IMR-90 (cell line): ENCODE results near the gene FAM89B. TPM values are rescaled to one million over a fixed set of nuclear protein-coding genes. Genes with fewer than 3 reads are reported as not detected.

Experiments used
- ATAC-seq: fragments of 200-7000 bp; cut with Tn5 transposase; 2 replicates; pipeline ENCODE4 v1.9.1; 2020; ENCODE audit warnings: low read depth, mild to moderate bottlenecking, moderate library complexity
- BruUV-seq: library from RNA; stranded (reverse); fragments of 400-500 nt; replicated peaks from 2 replicates; lab custom pipeline; 2021; lab: Mats Ljungman, UMichigan
- CTCF ChIA-PET: fragments of 300-600 bp; formaldehyde crosslinking; extraction: SDS; loops from one replicate; lab custom pipeline; 2021; ENCODE audit warnings: antibody characterized with exemption; lab: Yijun Ruan, JAX
- POLR2A ChIA-PET: fragments of 300-600 bp; sonication (Branson Sonifier 250); formaldehyde crosslinking; loops from one replicate; lab custom pipeline; 2022; ENCODE audit warnings: antibody characterized with exemption; ENCODE audit not compliant: unreplicated experiment; lab: Charles Lee
- DNase-seq: peaks from one replicate; pipeline ENCODE4 v3.0.0; 2013
- H2AFZ ChIP-seq: replicated peaks from 2 replicates; pipeline ENCODE3; 2013; ENCODE audit warnings: low read length, mild to moderate bottlenecking; ENCODE audit not compliant: poor library complexity
- H2AK5ac ChIP-seq: 2 replicates; pipeline ENCODE4 v1.6.1; 2013; ENCODE audit warnings: low read depth, low read length, inconsistent platforms
- H2AK9ac ChIP-seq: replicated peaks from 2 replicates; pipeline ENCODE3; 2013; ENCODE audit warnings: mild to moderate bottlenecking, low read depth, low read length, moderate library complexity; ENCODE audit not compliant: poor library complexity
- H2BK120ac ChIP-seq: 2 replicates; pipeline ENCODE4 v1.6.1; 2013; ENCODE audit warnings: low read depth, low read length, inconsistent platforms
- H2BK15ac ChIP-seq: 3 replicates; pipeline ENCODE4 v1.6.1; 2013; ENCODE audit warnings: low read depth, low read length, inconsistent platforms
- H2BK20ac ChIP-seq: 2 replicates; pipeline ENCODE4 v1.6.1; 2013; ENCODE audit warnings: low read depth, mild to moderate bottlenecking, inconsistent platforms, low read length, moderate library complexity
- H2BK5ac ChIP-seq: 2 replicates; pipeline ENCODE4 v1.6.1; 2013; ENCODE audit warnings: mild to moderate bottlenecking, low read depth, low read length, inconsistent platforms; ENCODE audit not compliant: poor library complexity, severe bottlenecking
- H3K14ac ChIP-seq: replicated peaks from 2 replicates; pipeline ENCODE4 v1.6.1; 2013; ENCODE audit warnings: low read depth, low read length, inconsistent platforms
- H3K18ac ChIP-seq: 2 replicates; pipeline ENCODE4 v1.6.1; 2013; ENCODE audit warnings: low read depth, low read length, control low read depth
- H3K23ac ChIP-seq: 2 replicates; pipeline ENCODE4 v1.6.1; 2013; ENCODE audit warnings: low read depth, low read length, inconsistent platforms
- H3K27ac ChIP-seq: 2 replicates; pipeline ENCODE4 v1.5.1; 2013; ENCODE audit warnings: mild to moderate bottlenecking, control low read depth, low read length; ENCODE audit not compliant: insufficient read depth
- H3K27me3 ChIP-seq: 2 replicates; pipeline ENCODE4 v1.6.1; 2013; ENCODE audit warnings: low read length; ENCODE audit not compliant: control insufficient read depth, insufficient read depth
- H3K36me3 ChIP-seq: 2 replicates; pipeline ENCODE4 v1.6.1; 2013; ENCODE audit warnings: low read length, mixed read lengths; ENCODE audit not compliant: control insufficient read depth, insufficient read depth
- H3K4ac ChIP-seq: 2 replicates; pipeline ENCODE4 v1.6.1; 2013; ENCODE audit warnings: low read depth, low read length, inconsistent platforms
- H3K4me1 ChIP-seq: 2 replicates; pipeline ENCODE4 v1.6.1; 2013; ENCODE audit warnings: low read length, mixed read lengths; ENCODE audit not compliant: control insufficient read depth, insufficient read depth
- H3K4me2 ChIP-seq: 2 replicates; pipeline ENCODE4 v1.6.1; 2013; ENCODE audit warnings: low read depth, mild to moderate bottlenecking, control low read depth, low read length, moderate library complexity
- H3K4me3 ChIP-seq: 2 replicates; pipeline ENCODE4 v1.5.1; 2013; ENCODE audit warnings: low read depth, mild to moderate bottlenecking, control low read depth, low read length, moderate library complexity; ENCODE audit not compliant: insufficient read depth
- H3K56ac ChIP-seq: 2 replicates; pipeline ENCODE4 v1.6.1; 2013; ENCODE audit warnings: low read length, inconsistent platforms; ENCODE audit not compliant: insufficient read depth; ENCODE audit errors: extremely low read depth
- H3K79me1 ChIP-seq, 2 experiments: 2 replicates each; pipeline ENCODE4 v1.6.1; 2013; ENCODE audit warnings: low read length in 2 of 2, inconsistent platforms in 1 of 2, low read depth in 1 of 2
- H3K9ac ChIP-seq: 2 replicates; pipeline ENCODE4 v1.6.1; 2013; ENCODE audit warnings: low read depth, low read length, control low read depth
- H3K9me1 ChIP-seq: 2 replicates; pipeline ENCODE4 v1.6.1; 2013; ENCODE audit warnings: low read length, inconsistent platforms; ENCODE audit not compliant: insufficient read depth
- H3K9me3 ChIP-seq: 2 replicates; pipeline ENCODE4 v1.6.1; 2013; ENCODE audit warnings: low read length; ENCODE audit not compliant: control insufficient read depth, insufficient read depth
- H4K20me1 ChIP-seq: 2 replicates; pipeline ENCODE4 v1.6.1; 2013; ENCODE audit warnings: low read length, inconsistent platforms; ENCODE audit not compliant: insufficient read depth
- H4K5ac ChIP-seq: 2 replicates; pipeline ENCODE4 v1.6.1; 2013; ENCODE audit warnings: mild to moderate bottlenecking, low read depth, low read length, control low read depth
- H4K8ac ChIP-seq, 2 experiments: 2 replicates each; pipeline ENCODE4 v1.6.1; 2013; ENCODE audit warnings: low read depth in 2 of 2, low read length in 2 of 2, control low read depth in 1 of 2, inconsistent platforms in 1 of 2
- H4K91ac ChIP-seq: 2 replicates; pipeline ENCODE4 v1.6.1; 2013; ENCODE audit warnings: low read depth, low read length, inconsistent platforms; ENCODE audit not compliant: insufficient read depth
- BHLHE40 ChIP-seq: fragments of 150-350 bp; IDR thresholded peaks from 2 replicates; pipeline ENCODE4 v1.6.1; 2016; ENCODE audit warnings: mild to moderate bottlenecking, low read depth, low read length
- CHD1 ChIP-seq: IDR thresholded peaks from 2 replicates; pipeline ENCODE4 v1.6.1; 2012; ENCODE audit warnings: low read depth, low read length, improper control_type of control experiment
- MAZ ChIP-seq: IDR thresholded peaks from 2 replicates; pipeline ENCODE4 v1.6.1; 2012; ENCODE audit warnings: low read depth, mild to moderate bottlenecking, low read length, improper control_type of control experiment, moderate library complexity, borderline replicate concordance
- MXI1 ChIP-seq: IDR thresholded peaks from 2 replicates; pipeline ENCODE4 v1.6.1; 2012; ENCODE audit warnings: low read depth, mild to moderate bottlenecking, low read length, moderate library complexity, borderline replicate concordance
- NFE2L2 ChIP-seq: fragments of 150-350 bp; IDR thresholded peaks from 2 replicates; pipeline ENCODE4 v1.6.1; 2016; ENCODE audit warnings: low read depth, mild to moderate bottlenecking, low read length
- RAD21 ChIP-seq: IDR thresholded peaks from 2 replicates; pipeline ENCODE4 v1.6.1; 2012; ENCODE audit warnings: low read length, improper control_type of control experiment
- RFX5 ChIP-seq: IDR thresholded peaks from 2 replicates; pipeline ENCODE4 v1.8.0; 2012; ENCODE audit warnings: low read depth, mild to moderate bottlenecking, low read length, moderate library complexity
- USF2 ChIP-seq: fragments of 150-350 bp; IDR thresholded peaks from 2 replicates; pipeline ENCODE4 v1.6.1; 2017; ENCODE audit warnings: mild to moderate bottlenecking, antibody characterized with exemption, low read length, low read depth
- WGBS, 2 experiments: methylation state at CpG; one replicate each; pipeline versions ENCODE4 v1.1.5 to v1.1.7; 2013; ENCODE audit warnings: missing lambda C conversion rate in 2 of 2; ENCODE audit not compliant: insufficient read length in 1 of 2; ENCODE audit errors: extremely low coverage in 2 of 2; 5-methylcytosine and 5-hydroxymethylcytosine counted together
- dilution Hi-C: fragments of 300-500 bp; cut with HindIII; formaldehyde crosslinking; loops from one replicate; pipeline ENCODE4 v1.14.3; 2018; ENCODE audit warnings: low sequenced_read_pairs; ENCODE audit not compliant: unreplicated experiment
- in situ Hi-C: fragments of 300-500 bp; cut with MboI; formaldehyde crosslinking; loops from 3 replicates; pipeline ENCODE4 v1.14.3; 2019; ENCODE audit warnings: low sequenced_read_pairs, inconsistent platforms, mixed read lengths
- intact Hi-C: fragments of 100-400 bp; cut with micrococcal nuclease; formaldehyde crosslinking; loops from 2 replicates; pipeline ENCODE4 v1.10.0; 2022
- polyA plus RNA-seq, 3 experiments: library from polyadenylated mRNA; depleted of rRNA; stranded (reverse); fragments of >200 nt; gene quantifications; 2 replicates each; pipeline ENCODE4 v1.2.3, GENCODE V29; 2012; ENCODE audit warnings: low replicate concordance in 1 of 3
- total RNA-seq: library from RNA; depleted of rRNA; stranded (reverse); fragments of >200 nt; gene quantifications from 2 replicates; pipeline ENCODE4 v1.2.3, GENCODE V29; 2012

The FAM89B gene
- total and polyA plus RNA-seq, 2 of the 4 experiments (the other 2 are of a cell fraction), result 12.0 to 65.5 TPM

GRCh38 chr11:65538232-65538914 is 34.0 kb upstream of the FAM89B start:
- 86% methylated on average over 27 of the region's 43 CpGs; no CpG with 5 or more reads in 1 of the 2 experiments for WGBS, 2 experiments
- peaks cover 5% of the 10 kb centered on the region; the same call in 1 of the 2 replicates for H3K4me1 ChIP-seq
- ATAC-seq (no peak), DNase-seq (no peak)
- no peak overlapping the region for H4K8ac ChIP-seq
- no peaks in the 10 kb centered on the region for H3K9me3 ChIP-seq
- in situ Hi-C loops (no loop called here), dilution Hi-C loops (no loop called here), intact Hi-C loops (no loop called here)
- H2BK20ac ChIP-seq, result no peak overlapping the region
- H3K14ac ChIP-seq, result no peak overlapping the region
- no peak overlapping the region for H2AK5ac ChIP-seq
- H3K9me1 ChIP-seq, result no peaks in the 10 kb centered on the region; the same call in 1 of the 2 replicates
- no peak overlapping the region for H3K23ac ChIP-seq
- H3K18ac ChIP-seq, result no peak overlapping the region
- no peak overlapping the region for H3K4ac ChIP-seq
- H3K27me3 ChIP-seq, result no peaks in the 10 kb centered on the region
- ChIA-PET CTCF (no interaction called here), POLR2A (no interaction called here)
- H4K20me1 ChIP-seq, result peaks cover 20% of the 10 kb centered on the region
- H2AK9ac ChIP-seq, result no peak overlapping the region
- no peak overlapping the region for H3K56ac ChIP-seq
- H4K91ac ChIP-seq, result no peak overlapping the region
- TF ChIP-seq CHD1, result no peak
- TF ChIP-seq MAZ, result no peak
- TF ChIP-seq USF2, result no peak
- TF ChIP-seq BHLHE40, result no peak
- TF ChIP-seq RFX5, result no peak
- TF ChIP-seq MXI1, result no peak
- TF ChIP-seq RAD21, result no peak
- no peak for TF ChIP-seq NFE2L2
- BruUV-seq, result TSS peak; percentile 84
- H2BK5ac ChIP-seq, result no peak overlapping the region
- no peak overlapping the region for H2BK15ac ChIP-seq
- no peak overlapping the region for H3K4me3 ChIP-seq
- peaks cover 51% of the 10 kb centered on the region for H3K36me3 ChIP-seq
- peaks cover 0 to 16% of the 10 kb centered on the region in 2 experiments for H3K79me1 ChIP-seq
- no peak overlapping the region for H2BK120ac ChIP-seq
- no peak overlapping the region for H3K4me2 ChIP-seq
- no peak overlapping the region for H4K5ac ChIP-seq
- no peak overlapping the region for H2AFZ ChIP-seq
- no peak overlapping the region for H3K9ac ChIP-seq
- H3K27ac ChIP-seq, result no peak overlapping the region
